B cell (primary cell): ENCODE results near the gene BTG2.

ENCODE experiments used
- CTCF ChIP-seq: fragments of 200-600 bp; IDR thresholded peaks from one replicate; pipeline ENCODE4 v1.8.0; 2022; ENCODE audit warnings: antibody characterized with exemption, mild to moderate bottlenecking
- EZH2 ChIP-seq: IDR thresholded peaks from 2 replicates; pipeline ENCODE4 v1.6.1; 2012; ENCODE audit warnings: borderline replicate concordance, low read depth, mild to moderate bottlenecking, moderate library complexity, low read length; ENCODE audit not compliant: insufficient read depth, poor library complexity, severe bottlenecking

- TF ChIP-seq CTCF, result no peak
- no peak for TF ChIP-seq EZH2
Measured at GRCh38 chr1:203290261-203291089, 14.8 kb upstream of the BTG2 start.
